Lower lobe of right lung (tissue), 2 donors: ENCODE results near the gene RAB3IL1. TPM values are rescaled to one million over a fixed set of nuclear protein-coding genes. Genes with fewer than 3 reads are reported as not detected.
"Not testable (repeated sequence)": the region's sequence is repeated elsewhere in the genome, so short reads cannot be mapped to it uniquely, and the experiment has no call there.

Experiments
- ATAC-seq, 2 donors: fragments of 200-7000 bp; cut with Tn5 transposase; one replicate each; pipeline ENCODE4 v1.9.1; 2020 to 2022; ENCODE audit warnings: mild to moderate bottlenecking in 2 of 2, moderate library complexity in 2 of 2
- DNase-seq: peaks from one replicate; pipeline ENCODE4 v3.0.0-alpha.2; 2020
- H3K27ac ChIP-seq: fragments of 200-600 bp; one replicate; pipeline ENCODE4 v1.8.0; 2022
- H3K27me3 ChIP-seq: fragments of 200-600 bp; one replicate; pipeline ENCODE4 v1.8.0; 2022; ENCODE audit warnings: low read depth
- H3K36me3 ChIP-seq: fragments of 200-600 bp; one replicate; pipeline ENCODE4 v1.8.0; 2022; ENCODE audit warnings: mild to moderate bottlenecking
- H3K4me1 ChIP-seq: fragments of 200-600 bp; one replicate; pipeline ENCODE4 v1.8.0; 2022
- H3K4me3 ChIP-seq: fragments of 200-600 bp; one replicate; pipeline ENCODE4 v1.8.0; 2022; ENCODE audit warnings: mild to moderate bottlenecking
- H3K9me3 ChIP-seq: fragments of 200-600 bp; one replicate; pipeline ENCODE4 v1.8.0; 2022
- CTCF ChIP-seq: fragments of 200-600 bp; IDR thresholded peaks from one replicate; pipeline ENCODE4 v1.8.0; 2022; ENCODE audit warnings: antibody characterized with exemption, mild to moderate bottlenecking
- intact Hi-C: fragments of 100-400 bp; cut with DNase I; formaldehyde crosslinking; loops from one replicate; pipeline ENCODE4 v1.11.0; 2022
- total RNA-seq: library from RNA; stranded (reverse); fragmentation: NEBNext Ultra II Directional; extraction: Animal tissue kit (Norgen Biotek cat#: 25700); gene quantifications from one replicate; pipeline ENCODE4 v1.2.1, GENCODE V29; 2021
- donor health status: DM: no; HTN: yes; CAD: no; lungs with severe emphysema.

The RAB3IL1 gene
- total RNA-seq, 1 donor from 2014 or later = 11.4 TPM

- DNase-seq (no peak), ATAC-seq (no peak)
- Histone ChIP-seq H3K27me3 (no peaks in the 10 kb centered on the region), H3K9me3 (no peaks in the 10 kb centered on the region), H3K36me3 (peaks cover 4% of the 10 kb centered on the region), H3K4me3 (no peak overlapping the region), H3K4me1 (peaks cover 5% of the 10 kb centered on the region), H3K27ac (no peak overlapping the region)
- intact Hi-C loops = no loop called here
- no peak for TF ChIP-seq CTCF
These were observed 33.4 kb downstream of the RAB3IL1 start for GRCh38 chr11:61883947-61884346.

GRCh38 chr11:61883327-61883726, 34.0 kb downstream of the RAB3IL1 start:
- Histone ChIP-seq H3K27ac (no peak overlapping the region), H3K36me3 (peaks cover 6% of the 10 kb centered on the region), H3K4me1 (peaks cover 5% of the 10 kb centered on the region), H3K27me3 (no peaks in the 10 kb centered on the region), H3K9me3 (no peaks in the 10 kb centered on the region), H3K4me3 (no peak overlapping the region)
- ATAC-seq (no peak), DNase-seq (no peak)
- TF ChIP-seq CTCF = no peak
- intact Hi-C loops = no loop called here

DNA sequence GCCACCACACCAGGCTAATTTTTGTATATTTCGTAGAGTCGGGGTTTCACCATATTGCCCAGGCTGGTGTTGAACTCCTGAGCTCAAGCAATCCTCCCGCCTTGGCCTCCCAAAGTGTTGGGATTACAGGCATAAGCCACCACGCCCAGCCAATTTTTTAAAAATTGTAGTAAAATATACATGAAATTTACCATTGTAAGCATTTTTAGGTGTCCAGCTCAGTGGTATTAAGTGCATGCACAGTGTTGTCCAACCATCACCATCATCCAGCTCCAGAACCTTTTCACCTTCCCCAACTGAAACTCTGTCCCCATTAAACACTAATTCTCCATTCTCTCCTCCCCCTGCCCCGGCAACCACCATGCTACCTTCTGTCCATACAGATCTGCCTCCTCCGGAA, 34.5 kb downstream of the RAB3IL1 start:
- TF ChIP-seq CTCF = no peak
- Histone ChIP-seq H3K27me3 (no peaks in the 10 kb centered on the region), H3K4me3 (no peak overlapping the region), H3K36me3 (peaks cover 6% of the 10 kb centered on the region), H3K4me1 (peaks cover under 1% of the 10 kb centered on the region), H3K27ac (no peak overlapping the region), H3K9me3 (no peaks in the 10 kb centered on the region)
- ATAC-seq = no peak
- no peak for DNase-seq
- intact Hi-C loops = no loop called here

DNA sequence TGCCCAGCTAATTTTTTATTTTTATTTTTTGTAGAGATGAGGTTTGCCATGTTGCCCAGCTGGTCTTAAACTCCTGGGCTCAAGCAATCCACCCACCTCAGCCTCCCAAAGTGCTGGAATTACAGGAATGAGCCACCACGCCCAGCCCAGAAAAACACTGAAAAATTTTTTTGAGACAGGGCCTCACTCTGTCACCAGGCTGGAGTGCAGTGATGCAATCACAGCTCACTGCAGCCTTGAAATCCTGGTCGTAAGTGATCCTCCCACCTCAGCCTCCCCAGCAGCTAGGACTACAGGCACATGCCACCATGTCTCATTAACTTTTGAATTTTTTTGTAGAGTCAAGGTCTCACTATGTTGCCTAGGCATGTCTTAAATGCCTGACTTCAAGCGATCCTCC, 35.1 kb downstream of the RAB3IL1 start:
- H3K27me3 ChIP-seq, H3K36me3 ChIP-seq, intact Hi-C loops, H3K4me1 ChIP-seq, DNase-seq, H3K27ac ChIP-seq, H3K4me3 ChIP-seq, H3K9me3 ChIP-seq, ATAC-seq: not testable (repeated sequence)

GRCh38 chr11:61881397-61881796, 36.0 kb downstream of the RAB3IL1 start:
- no peak overlapping the region for H3K4me3 ChIP-seq
- no peak for ATAC-seq
- TF ChIP-seq CTCF = no peak
- intact Hi-C loops = no loop called here
- H3K9me3 ChIP-seq = no peaks in the 10 kb centered on the region
- peaks cover 6% of the 10 kb centered on the region for H3K36me3 ChIP-seq
- no peaks in the 10 kb centered on the region for H3K27me3 ChIP-seq
- no peak overlapping the region for H3K27ac ChIP-seq
- no peaks in the 10 kb centered on the region for H3K4me1 ChIP-seq
- DNase-seq = no peak

DNA sequence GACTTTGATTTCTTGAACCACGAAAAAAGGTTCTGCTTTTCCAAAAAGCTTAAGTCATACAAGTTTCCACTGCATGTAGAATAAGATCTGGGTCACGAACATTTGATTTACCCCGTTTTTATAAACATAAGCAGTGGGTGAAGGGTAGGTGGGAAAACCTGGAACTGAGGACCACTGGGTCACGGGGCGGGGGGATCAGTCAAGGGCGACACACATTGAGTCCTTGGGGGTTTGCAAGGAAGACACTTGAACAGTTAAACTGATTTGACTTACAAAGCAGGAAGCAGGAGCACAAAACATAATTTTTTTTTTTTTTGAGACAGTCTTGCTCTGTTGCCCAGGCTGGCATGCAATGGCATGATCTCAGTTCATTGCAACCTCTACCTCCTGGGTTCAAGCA, 36.9 kb downstream of the RAB3IL1 start:
- DNase-seq (no peak), ATAC-seq (no peak)
- no peak for TF ChIP-seq CTCF
- no peaks in the 10 kb centered on the region for H3K27me3 ChIP-seq
- H3K4me1 ChIP-seq = no peaks in the 10 kb centered on the region
- intact Hi-C loops = no loop called here
- no peak overlapping the region for H3K4me3 ChIP-seq
- peaks cover 6% of the 10 kb centered on the region for H3K36me3 ChIP-seq
- no peak overlapping the region for H3K27ac ChIP-seq
- H3K9me3 ChIP-seq = no peaks in the 10 kb centered on the region
